ENCODE measurements around the gene NEU2.

- TF ChIP-seq RNF2 (IDR thresholded peaks at IDR 0.05) (no peak), ETV5 (CRISPR knock-in tag; IDR thresholded peaks at IDR 0.05; ENCODE audit: low read depth) (no peak), THAP12 (CRISPR knock-in tag; IDR thresholded peaks at IDR 0.05) (no peak), ZNF668 (CRISPR knock-in tag; IDR thresholded peaks at IDR 0.05) (no peak)
These were observed 24.7 kb upstream of the NEU2 start for GRCh38 chr2:233007739-233008138.
